NCI-H524 (cell line): ENCODE measurements around the gene FASTKD1.
"Not testable (repeated sequence)": the region's sequence is repeated elsewhere in the genome, so short reads cannot be mapped to it uniquely, and the experiment has no call there.

Experiments used
- DNase-seq, 2 experiments: peaks; one replicate each; lab custom pipeline; 2025; lab: John Stamatoyannopoulos, UW

The FASTKD1 gene

DNA sequence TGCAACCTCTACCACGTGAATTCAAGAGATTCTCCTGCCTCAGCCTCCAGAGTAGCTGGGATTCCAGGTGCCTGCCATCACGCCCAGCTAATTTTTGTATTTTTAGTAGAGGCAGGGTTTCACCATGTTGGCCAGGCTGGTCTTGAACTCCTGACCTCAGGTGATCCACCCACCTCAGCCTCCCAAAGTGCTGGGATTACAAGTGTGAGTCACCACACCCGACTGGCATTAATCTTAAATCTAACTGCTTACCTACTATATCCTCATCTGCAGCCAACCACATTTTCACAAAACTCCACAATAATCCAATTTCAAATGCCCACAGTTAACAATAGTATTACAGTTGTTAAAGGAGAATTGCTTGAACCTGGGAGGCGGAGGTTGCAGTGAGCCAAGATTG, 2.9 kb downstream of the FASTKD1 start:
- DNase-seq = not testable (repeated sequence)

DNA sequence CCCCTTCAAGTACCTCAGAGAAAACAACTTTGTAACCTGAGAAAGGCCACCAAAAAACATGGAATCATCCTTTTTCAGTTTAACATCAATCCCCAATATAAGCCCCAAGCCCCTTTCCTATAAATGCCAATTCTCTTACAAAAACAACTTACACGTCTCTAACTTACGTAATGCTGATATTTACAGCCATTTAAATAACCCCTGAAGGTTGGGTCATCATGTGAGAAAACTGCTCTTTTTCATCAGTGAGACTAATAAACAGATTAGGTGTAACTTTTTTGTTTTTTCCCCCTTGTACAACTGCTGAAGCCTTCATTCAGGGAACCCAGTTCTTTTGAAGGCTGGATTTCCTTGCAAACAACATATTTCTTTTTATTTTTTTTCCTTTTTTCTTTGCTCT, 3.7 kb downstream of the FASTKD1 start:
- no peak for DNase-seq

DNA sequence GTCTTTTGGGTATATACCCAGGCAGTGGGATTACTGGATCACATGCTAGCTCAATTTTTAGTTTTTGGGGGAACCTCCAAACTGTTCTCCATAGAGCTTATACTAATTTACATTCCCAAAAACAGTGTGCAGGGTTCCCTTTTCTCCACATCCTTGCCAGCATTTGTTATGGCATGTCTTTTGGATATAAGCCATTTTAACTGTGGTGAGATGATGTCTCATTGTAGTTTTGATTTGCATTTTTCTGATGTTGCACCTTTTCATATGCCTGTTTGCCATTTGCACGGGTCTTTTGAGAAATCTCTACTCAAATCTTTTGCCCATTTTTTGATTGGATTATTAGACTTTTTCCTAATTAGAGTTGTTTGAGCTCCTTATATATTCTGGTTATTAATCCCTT, 8.0 kb downstream of the FASTKD1 start:
- DNase-seq = no peak

- DNase-seq = no peak
Measured at GRCh38 chr2:169562519-169562918, 11.1 kb downstream of the FASTKD1 start.

- not testable (repeated sequence) for DNase-seq
Measured at GRCh38 chr2:169562084-169562483, 11.6 kb downstream of the FASTKD1 start.

DNA sequence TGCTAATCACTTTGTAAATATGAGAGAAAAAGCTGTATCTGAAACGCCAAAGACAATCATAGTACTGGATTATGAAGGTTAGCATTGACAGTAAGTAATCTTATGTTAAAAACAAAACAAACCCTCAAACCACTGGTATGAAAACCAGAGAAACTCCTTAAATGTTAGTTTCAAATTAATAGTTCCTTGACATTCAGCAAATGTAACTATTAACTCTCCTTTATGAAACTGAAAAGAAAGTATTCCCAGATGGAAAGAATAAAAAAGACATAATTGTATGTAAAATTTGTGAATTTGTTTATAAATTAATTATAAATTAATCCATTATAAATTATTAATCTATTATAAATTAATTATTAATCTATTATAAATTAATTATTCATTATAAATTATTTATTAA, 12.3 kb downstream of the FASTKD1 start:
- DNase-seq = no peak

GRCh38 chr2:169546756-169547155, 26.9 kb downstream of the FASTKD1 start:
- DNase-seq = no peak

DNA sequence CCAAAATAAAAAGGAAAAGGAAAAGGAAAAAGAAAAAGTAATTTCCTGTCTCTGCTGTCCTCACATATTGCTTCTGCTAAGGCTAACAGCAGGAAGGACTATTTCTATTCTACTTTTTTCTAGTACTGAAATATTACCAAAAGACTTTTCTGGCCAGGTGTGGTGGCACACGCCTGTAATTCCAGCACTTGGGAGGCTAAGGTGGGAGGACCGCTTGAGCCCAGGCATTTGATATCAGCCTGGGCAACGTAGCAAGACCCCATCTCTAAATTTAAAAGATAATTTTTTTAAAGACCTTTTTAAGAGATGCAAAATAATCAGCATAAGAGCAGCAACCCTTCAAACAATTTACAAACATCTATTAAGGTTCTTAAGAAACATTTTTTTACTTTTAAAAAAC, 31.2 kb downstream of the FASTKD1 start:
- DNase-seq = no peak

DNA sequence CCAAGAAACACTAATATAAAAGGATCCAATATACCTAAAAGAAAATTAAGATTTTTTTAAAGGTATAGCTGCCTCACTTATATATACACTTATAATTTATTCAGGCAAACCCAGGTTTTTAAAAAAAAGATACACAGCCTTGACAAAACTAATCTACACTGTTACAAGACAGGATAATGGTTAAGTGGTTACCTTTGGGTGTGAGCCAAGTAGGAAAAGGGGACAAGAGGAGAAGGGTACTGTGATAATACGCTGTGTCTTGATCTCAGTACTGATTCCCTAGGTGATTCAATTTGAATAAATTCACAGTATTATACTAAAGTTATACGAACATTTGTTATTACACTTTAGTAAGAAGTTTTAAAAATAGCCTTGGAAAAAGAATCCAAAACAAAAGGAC, 33.5 kb downstream of the FASTKD1 start:
- no peak for DNase-seq

- not testable (repeated sequence) for DNase-seq
Measured at GRCh38 chr2:169539460-169539859, 34.2 kb downstream of the FASTKD1 start.

- peak; percentile 27 to 60 for DNase-seq
Measured at GRCh38 chr2:169528271-169528701, 45.4 kb downstream of the FASTKD1 start.

DNA sequence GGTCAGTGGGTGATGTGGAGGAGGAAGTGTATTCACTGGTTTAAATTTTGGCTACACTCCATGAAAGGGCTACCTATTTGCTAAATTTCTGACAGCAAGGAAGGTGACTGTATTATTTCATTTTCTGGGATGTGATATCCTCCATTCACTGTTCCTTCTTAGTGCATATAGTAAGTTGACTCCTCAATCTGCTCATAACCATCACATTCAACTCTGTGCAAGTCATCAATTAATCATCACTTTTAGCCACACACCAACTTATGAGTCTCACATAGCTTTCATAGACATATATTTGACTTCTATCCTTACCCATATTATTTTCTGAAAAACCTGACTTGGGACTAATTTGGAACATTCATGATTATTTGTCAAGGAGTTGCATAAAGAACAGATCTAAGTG, 47.2 kb downstream of the FASTKD1 start:
- DNase-seq = no peak

DNA sequence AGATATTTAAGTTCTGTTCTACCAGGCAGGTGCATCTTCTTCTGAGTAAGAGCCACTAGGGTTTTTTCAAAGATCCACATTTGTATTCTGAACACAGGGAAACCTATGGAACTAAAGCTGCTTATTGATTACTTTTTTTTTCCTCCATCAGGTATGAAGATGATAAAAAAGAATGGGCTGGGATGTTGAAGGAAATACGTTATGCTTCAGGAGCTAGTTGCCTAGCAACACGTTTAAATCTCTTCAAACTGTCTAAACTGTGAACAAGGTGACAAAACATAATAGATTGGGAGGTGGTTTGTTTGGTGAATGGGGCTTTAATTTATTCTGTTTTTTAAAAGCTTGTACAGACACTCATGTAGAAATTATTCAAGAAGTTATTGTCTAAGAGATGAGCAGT, 48.2 kb downstream of the FASTKD1 start:
- no peak for DNase-seq

- DNase-seq = no peak
Measured at GRCh38 chr2:169523681-169524080, 50.0 kb downstream of the FASTKD1 start.

GRCh38 chr2:169520896-169521295, 52.8 kb downstream of the FASTKD1 start:
- DNase-seq = no peak

- DNase-seq = not testable (repeated sequence)
Measured at GRCh38 chr2:169516488-169516995, 57.1 kb downstream of the FASTKD1 start.

DNA sequence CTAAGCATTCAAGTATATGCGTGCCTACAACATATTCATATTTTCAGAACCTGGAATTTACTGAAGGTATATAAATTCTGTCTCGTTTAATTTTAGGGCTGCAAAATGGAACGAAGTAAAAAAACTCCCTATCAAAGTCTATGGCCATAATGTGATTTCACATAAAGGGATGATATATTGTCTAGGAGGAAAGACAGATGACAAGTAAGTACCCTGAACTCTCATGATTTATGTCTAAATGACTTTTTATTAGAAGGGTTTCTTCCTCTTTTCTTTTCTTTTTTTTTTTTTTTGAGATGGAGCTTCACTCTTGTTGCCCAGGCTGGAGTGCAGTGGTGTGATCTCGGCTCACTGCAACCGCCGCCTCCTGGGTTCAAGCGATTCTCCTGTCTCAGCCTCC, 58.9 kb downstream of the FASTKD1 start:
- not testable (repeated sequence) for DNase-seq

- DNase-seq = no peak
Measured at GRCh38 chr2:169513926-169514325, 59.7 kb downstream of the FASTKD1 start.

DNA sequence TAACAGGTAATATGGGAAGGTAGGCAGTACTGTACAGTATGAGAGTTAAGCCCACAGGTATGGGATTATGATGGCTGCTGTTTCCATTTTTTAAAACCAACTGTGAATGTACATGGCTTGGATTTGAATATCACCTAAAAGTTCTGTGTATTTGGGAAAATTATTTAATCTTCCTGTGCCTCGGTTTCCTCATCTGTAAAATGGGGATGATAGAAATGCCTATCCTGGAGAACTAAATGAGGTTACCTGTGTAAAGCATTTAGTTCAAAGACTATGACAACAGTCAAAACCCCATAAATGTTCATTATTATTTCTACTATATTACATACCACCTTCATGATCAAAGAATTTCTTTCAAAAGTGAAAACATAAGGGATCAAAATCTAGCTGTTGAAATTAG, 60.6 kb downstream of the FASTKD1 start:
- DNase-seq = no peak

- no peak for DNase-seq
Measured at GRCh38 chr2:169512525-169512924, 61.1 kb downstream of the FASTKD1 start.

GRCh38 chr2:169511818-169512217, 61.8 kb downstream of the FASTKD1 start:
- no peak for DNase-seq

DNA sequence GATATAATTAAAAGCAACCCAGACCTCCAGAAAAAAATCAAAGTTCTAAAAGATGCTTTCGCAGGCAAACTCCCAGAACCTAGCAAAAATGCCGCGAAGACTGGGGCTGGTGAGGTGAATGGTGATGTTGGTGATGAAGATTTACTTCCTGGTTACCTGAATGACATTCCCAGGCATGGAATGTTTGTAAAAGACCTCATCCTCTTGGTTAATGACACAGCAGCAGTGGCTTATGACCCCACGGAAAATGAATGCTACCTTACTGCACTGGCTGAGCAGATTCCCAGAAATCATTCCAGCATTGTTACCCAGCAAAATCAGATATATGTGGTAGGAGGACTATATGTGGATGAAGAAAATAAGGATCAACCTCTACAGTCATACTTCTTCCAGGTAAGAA, 63.2 kb downstream of the FASTKD1 start:
- DNase-seq = no peak

- DNase-seq = no peak
Measured at GRCh38 chr2:169509955-169510354, 63.7 kb downstream of the FASTKD1 start.

GRCh38 chr2:169509298-169509885, 64.3 kb downstream of the FASTKD1 start, which contains the start of gene KLHL41:
Gene KLHL41 (plus strand): TSS chr2:169509702. CDS start chr2:169509779, 77 bp downstream.
- peak in 1 of 2 experiments; percentile 18 for DNase-seq
